MV-4-11 (cell line): ENCODE results near the gene GLS.
"Not testable (repeated sequence)": the region's sequence is repeated elsewhere in the genome, so short reads cannot be mapped to it uniquely, and the experiment has no call there.

ENCODE experiments used
- DNase-seq: peaks from one replicate; lab custom pipeline; 2025; lab: John Stamatoyannopoulos, UW

Gene GLS

GRCh38 chr2:190994148-190994547 is 113.5 kb downstream of the GLS start:
- no peak for DNase-seq

DNA sequence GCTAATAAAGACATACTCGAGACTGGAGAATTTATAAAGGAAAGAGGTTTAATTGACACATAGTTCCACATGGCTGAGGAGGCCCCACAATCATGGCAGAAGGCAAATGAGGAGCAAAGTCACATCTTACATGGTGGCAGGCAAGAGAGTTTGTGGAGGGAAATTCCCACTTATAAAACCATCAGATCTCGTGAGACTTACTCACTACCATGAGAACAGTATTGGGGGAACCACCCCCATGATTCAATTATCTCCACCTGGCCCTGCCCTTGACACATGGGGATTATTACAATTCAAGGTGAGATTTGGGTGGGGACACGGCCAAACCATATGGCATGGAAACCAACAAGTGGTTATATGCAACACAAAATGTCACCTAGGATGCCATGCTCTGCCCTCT is 114.7 kb downstream of the GLS start:
- not testable (repeated sequence) for DNase-seq

- DNase-seq = peak; percentile 10
Observed at GRCh38 chr2:190996338-190996946, 115.8 kb downstream of the GLS start.

DNA sequence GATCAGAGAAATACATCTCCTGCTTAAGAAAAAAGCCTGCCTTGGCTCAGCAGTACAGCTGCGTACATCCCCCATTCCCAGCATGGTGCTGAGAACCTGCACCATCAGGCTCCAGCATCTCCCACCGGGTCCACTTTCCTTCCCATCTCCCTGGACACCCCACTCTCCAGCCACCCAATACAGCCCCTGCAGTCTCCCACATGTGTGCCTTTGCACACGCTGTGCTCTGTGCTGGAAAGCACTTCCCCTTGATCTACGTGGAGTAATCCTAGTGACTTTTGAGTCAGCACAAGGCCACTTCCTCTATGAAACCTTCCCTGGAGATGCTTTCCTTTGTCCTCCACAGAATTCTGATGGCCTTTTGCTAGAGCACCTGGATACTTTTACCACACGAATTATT is 116.3 kb downstream of the GLS start:
- peak; percentile 88 for DNase-seq

- DNase-seq = no peak
Observed at GRCh38 chr2:190997526-190998113, 117.0 kb downstream of the GLS start.

DNA sequence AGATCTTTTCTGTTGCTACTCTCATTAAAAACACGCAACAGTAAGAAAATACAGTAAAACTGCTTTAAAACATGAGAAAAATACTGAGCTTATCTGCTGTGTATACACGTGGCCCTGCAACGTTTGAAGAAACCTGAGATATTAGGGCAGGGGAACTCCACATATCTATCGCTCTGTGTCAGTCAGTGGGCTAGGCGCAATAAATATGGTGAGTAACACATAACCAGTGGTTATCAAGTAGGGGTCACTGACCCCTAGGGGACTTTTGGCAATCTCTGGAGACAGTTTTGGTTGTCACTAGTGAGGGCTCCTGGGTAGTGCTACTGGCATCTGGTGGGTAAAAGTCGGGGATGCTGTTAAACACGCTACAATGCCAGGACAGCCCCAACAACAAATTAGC is 118.4 kb downstream of the GLS start:
- no peak for DNase-seq

GRCh38 chr2:190999949-191000665 is 119.5 kb downstream of the GLS start:
- no peak for DNase-seq

GRCh38 chr2:191001032-191001431 is 120.4 kb downstream of the GLS start:
- no peak for DNase-seq

- no peak for DNase-seq
Observed at GRCh38 chr2:191001624-191002023, 121.0 kb downstream of the GLS start.

DNA sequence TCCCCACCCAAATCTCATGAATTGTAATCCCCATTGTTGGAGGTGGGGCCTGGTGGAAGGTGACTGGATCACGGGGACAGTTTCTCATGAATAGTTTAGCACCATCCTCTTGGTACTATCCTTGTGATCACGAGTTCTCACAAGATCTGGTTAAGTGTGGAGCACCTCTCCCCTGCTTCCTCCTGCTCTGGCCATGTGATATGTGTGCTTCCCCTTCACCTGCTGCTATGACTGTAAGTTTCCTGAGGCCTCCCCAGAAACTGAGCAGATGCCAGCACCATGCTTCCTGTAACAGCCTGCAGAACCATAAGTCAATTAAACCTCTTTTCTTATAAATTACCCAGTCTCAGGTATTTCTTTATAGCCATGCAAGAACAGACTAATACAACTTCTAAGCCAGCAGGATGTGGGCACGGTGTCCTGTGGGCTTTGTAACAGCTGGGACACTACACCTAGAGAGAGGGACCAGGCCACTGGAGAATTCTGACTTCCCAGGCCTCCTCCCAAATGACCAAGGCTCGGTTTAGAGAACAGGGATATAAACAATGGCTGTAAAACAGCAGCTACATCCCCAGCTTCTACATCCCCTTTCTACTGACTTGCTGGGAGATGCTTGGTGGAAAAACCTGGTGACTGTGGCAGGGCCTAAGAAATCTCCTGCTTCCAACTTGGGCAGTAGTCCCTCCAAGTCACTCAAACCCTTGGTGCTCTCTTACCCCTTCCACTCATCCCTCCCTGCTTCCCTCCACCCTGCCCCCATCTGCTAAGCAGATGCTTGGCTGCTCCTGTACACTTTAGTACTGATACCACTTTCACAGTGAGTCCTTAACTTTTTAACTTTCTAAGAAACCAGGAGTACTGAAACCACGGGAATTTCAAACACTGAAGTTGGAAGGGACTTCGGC is 123.0 kb downstream of the GLS start:
- no peak for DNase-seq

DNA sequence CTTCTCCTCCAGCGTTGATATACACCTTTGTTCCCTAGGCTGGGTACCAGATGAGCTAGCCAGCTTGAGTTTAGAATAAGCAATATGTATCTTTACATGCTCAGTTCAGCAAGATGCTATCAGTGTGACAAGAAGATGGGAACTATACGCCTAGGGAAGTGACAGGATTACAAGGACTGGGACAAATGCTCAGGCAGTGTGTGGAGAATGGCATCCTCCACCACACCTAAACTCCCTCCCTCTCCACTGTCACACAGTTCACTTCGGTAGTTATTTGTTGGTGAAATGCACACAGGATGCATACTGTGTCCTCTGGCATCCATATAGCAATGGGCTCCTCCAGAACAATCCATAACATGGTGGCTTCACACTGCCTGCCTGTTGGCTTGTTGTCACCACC is 125.7 kb downstream of the GLS start:
- no peak for DNase-seq

DNA sequence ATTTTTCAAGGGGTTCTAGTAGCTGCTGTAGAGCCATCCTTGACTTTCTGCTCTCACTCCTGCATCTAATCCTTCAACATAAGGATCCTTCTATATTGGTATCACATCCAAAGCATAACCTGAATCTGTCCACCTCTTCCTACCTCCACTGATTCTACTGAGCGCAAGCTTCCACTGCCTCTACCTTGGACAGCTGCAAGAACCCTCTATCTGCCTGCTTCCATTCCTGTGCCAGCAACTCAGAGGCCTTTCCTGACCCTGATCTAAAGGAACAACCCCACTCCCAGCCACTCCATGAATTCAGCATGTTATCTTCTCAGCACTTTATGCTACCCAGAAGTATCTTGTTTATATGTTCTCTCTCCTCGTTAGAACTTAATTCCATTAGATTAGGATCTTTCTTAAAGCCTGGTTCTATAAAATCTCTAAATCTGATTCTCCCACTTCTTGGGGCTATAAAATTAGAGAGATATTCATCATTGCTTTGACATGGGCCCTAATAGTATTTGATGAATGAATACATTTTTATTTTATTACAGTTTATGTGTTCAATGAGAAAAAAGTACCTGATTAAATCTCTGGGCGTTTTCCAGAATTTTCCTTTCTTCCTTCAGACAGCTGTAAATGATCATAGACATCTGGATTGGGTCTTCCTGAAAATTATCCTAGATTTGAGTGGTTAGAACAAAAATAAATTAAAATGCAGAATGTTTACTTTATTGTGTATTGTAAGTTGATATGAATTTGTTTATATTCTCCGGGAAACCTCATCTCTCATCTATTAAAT is 126.6 kb downstream of the GLS start:
- no peak for DNase-seq

DNA sequence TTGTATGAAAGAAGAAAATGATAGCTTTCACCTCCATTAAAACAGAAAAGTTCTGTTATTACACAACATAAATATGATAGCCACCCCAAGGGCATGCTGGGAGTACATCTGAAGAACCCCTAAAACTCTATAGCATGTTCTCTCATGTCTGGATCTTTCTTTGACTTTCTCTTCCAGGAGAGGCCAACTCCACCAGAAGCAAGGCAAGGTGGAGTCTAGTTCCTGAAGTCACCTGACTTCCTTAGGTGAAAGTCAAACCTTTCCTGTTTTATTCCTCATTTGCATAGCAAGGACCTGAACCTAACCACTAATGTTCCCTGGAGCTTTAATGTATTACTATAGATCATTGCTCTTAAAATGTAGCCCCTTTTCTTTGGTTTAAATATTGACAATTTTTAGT is 127.7 kb downstream of the GLS start:
- DNase-seq = no peak

DNA sequence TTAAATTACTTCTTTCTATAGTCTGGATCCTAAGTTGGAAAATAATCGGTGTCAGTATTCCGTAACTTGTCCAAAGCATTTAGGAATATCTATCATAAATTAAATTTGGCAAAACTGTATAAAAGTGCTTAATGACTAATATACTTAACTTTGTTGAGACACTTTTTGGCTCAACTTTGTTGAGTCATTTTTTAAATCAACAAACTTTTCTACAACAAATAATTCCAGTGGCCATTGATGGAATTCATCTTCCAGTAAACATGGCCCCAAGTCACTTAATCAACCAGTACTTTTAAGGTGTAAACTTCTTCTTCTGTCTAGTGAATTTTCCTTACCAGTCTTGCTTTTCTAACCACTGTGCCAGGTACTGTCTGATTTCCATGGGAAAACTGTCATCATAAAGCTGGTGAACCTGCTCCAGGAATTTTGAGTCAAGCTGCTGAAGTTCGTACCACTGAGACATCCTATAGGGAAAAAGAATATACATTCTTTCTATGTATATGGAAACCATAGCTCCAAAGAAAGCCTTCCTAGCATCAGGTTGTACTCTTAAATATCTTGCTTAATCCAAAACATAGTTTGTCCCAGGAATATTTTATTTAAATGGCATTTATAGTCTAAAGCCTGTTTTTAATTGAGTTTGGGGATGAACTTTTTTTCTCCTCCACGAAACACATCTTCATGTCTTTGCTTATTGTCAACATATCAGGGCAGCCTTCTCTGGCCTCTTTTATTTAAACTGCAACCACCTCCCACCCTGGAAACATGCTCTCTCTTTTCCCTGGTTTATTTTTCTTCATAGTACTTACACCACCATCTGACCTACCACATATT is 129.1 kb downstream of the GLS start:
- DNase-seq = no peak

- no peak for DNase-seq
Observed at GRCh38 chr2:191010887-191011885, 130.6 kb downstream of the GLS start.

DNA sequence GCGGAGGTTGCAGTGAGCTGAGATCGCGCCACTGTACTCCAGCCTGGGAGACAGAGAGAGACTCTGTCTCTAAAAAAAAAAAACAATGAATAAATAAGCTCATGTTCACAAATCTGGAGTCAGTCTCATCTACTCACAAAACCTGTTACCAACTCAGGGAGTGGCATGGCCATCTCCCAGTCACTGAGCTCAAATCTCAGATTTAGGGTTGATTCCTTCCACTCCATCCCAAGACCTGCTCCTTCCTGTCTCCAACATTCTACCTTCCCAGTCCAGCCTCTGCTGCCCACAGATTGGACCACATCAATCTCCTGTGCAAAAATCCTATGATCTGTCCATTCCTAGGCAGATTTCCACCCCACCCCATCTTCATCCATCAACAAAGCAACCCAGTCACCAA is 131.7 kb downstream of the GLS start:
- DNase-seq = no peak

- DNase-seq = peak; percentile 56
Observed at GRCh38 chr2:191012845-191013681, 132.4 kb downstream of the GLS start.

GRCh38 chr2:191013682-191013931 is 133.0 kb downstream of the GLS start:
- no peak for DNase-seq
